ENCODE measurements around the gene CYP3A5. TPM values are rescaled to one million over a fixed set of nuclear protein-coding genes. Genes with fewer than 3 reads are reported as not detected.

CYP3A5 gene
- total and polyA plus RNA-seq, 9 of the 15 experiments (the other 6 are each of a cell fraction or from before 2014, with no cell fraction given) = 0.73 to 2.8 (median 1.5) TPM

GRCh38 chr7:99679032-99679399 lies 780 bp downstream of the CYP3A5 start (continued):
- TF ChIP-seq, protein P1, sequence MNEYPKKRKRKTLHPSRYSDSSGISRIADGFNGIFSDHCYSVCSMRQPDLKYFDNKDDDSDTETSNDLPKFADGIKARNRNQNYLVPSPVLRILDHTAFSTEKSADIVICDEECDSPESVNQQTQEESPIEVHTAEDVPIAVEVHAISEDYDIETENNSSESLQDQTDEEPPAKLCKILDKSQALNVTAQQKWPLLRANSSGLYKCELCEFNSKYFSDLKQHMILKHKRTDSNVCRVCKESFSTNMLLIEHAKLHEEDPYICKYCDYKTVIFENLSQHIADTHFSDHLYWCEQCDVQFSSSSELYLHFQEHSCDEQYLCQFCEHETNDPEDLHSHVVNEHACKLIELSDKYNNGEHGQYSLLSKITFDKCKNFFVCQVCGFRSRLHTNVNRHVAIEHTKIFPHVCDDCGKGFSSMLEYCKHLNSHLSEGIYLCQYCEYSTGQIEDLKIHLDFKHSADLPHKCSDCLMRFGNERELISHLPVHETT (CRISPR knock-in tag; conservative IDR thresholded peaks at IDR 0.05 in 1 of 2, IDR thresholded peaks at IDR 0.05 in 1 of 2) = 0 out of 4 replicates have a peak, but pooled peaks of 1 of the 2 experiments have one; percentile 4
- TF ChIP-seq ZNF444 (CRISPR knock-in tag; IDR thresholded peaks at IDR 0.05) (no peak), HMG20A (CRISPR knock-in tag; conservative IDR thresholded peaks at IDR 0.05) (no peak), NCOA2 (IDR thresholded peaks at IDR 0.05; ENCODE audit: partially characterized antibody in 2 of 2) (no peak), RCOR1 (IDR thresholded peaks at IDR 0.05; ENCODE audit: borderline replicate concordance in 1 of 2, low read depth in 2 of 2, low read length in 2 of 2) (peak in 1 of 2 experiments; percentile 81; a peak in 2 of 4 replicates), NCOR1 (IDR thresholded peaks at IDR 0.05) (no peak), EZH2 (IDR thresholded peaks at IDR 0.05; ENCODE audit: borderline replicate concordance, low read depth, low read length) (no peak), SRF (CRISPR knock-in tag; IDR thresholded peaks at IDR 0.05) (peak in 1 of 2 experiments; percentile 55; a peak in 1 of 4 replicates), ESRRB (CRISPR knock-in tag; IDR thresholded peaks at IDR 0.05; ENCODE audit: borderline replicate concordance) (no peak), CREB5 (CRISPR knock-in tag; IDR thresholded peaks at IDR 0.05) (no peak), ZNF436 (CRISPR knock-in tag; IDR thresholded peaks at IDR 0.05) (no peak), ARNT (IDR thresholded peaks at IDR 0.05) (no peak), ZNF445 (CRISPR knock-in tag; IDR thresholded peaks at IDR 0.05; ENCODE audit: low read depth) (no peak), AFF1 (IDR thresholded peaks at IDR 0.05; ENCODE audit: low read depth in 1 of 2, partially characterized antibody in 2 of 2) (peak in 1 of 2 experiments; percentile 26), ATF1 (CRISPR knock-in tag; IDR thresholded peaks at IDR 0.05) (no peak), ATF1 (tag; IDR thresholded peaks at IDR 0.05) (peak; percentile 38; the same call in 1 of the 2 replicates), ETV5 (CRISPR knock-in tag; IDR thresholded peaks at IDR 0.05; ENCODE audit: low read depth) (no peak), FUS (optimal IDR thresholded peaks at IDR 0.05; ENCODE audit: low read depth, low read length) (no peak), ZFP36 (IDR thresholded peaks at IDR 0.05; ENCODE audit: low read depth, low read length, partially characterized antibody) (no peak)
- TF ChIP-seq, protein P2, sequence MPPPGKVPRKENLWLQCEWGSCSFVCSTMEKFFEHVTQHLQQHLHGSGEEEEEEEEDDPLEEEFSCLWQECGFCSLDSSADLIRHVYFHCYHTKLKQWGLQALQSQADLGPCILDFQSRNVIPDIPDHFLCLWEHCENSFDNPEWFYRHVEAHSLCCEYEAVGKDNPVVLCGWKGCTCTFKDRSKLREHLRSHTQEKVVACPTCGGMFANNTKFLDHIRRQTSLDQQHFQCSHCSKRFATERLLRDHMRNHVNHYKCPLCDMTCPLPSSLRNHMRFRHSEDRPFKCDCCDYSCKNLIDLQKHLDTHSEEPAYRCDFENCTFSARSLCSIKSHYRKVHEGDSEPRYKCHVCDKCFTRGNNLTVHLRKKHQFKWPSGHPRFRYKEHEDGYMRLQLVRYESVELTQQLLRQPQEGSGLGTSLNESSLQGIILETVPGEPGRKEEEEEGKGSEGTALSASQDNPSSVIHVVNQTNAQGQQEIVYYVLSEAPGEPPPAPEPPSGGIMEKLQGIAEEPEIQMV (tag; conservative IDR thresholded peaks at IDR 0.05; ENCODE audit: low read depth) = no peak

All from K562 (cell line).